H9 (cell line): Measurements from ENCODE around the gene FARP2. TPM values are rescaled to one million over a fixed set of nuclear protein-coding genes. Genes with fewer than 3 reads are reported as not detected.

Experiments
- DNase-seq: peaks from one replicate; pipeline ENCODE4 v3.0.0-alpha.2; 2017
- H2AFZ ChIP-seq: one replicate; pipeline ENCODE4 v1.6.1; 2013; ENCODE audit warnings: mild to moderate bottlenecking, low read length, control low read depth, moderate library complexity
- H2AK5ac ChIP-seq: 2 replicates; pipeline ENCODE4 v1.6.1; 2013; ENCODE audit warnings: low read length, control low read depth, mixed read lengths; ENCODE audit not compliant: insufficient read length
- H2BK120ac ChIP-seq: one replicate; pipeline ENCODE4 v1.6.1; 2013; ENCODE audit warnings: low read depth, mild to moderate bottlenecking, low read length, control low read depth, inconsistent platforms; ENCODE audit not compliant: poor library complexity, severe bottlenecking
- H2BK12ac ChIP-seq: 2 replicates; pipeline ENCODE4 v1.6.1; 2013; ENCODE audit warnings: low read length, control low read depth, mixed read lengths, low read depth; ENCODE audit not compliant: insufficient read length
- H2BK15ac ChIP-seq: 2 replicates; pipeline ENCODE4 v1.6.1; 2013; ENCODE audit warnings: low read depth, low read length, control low read depth
- H2BK20ac ChIP-seq: one replicate; pipeline ENCODE4 v1.6.1; 2013; ENCODE audit warnings: low read depth, mild to moderate bottlenecking, low read length, control low read depth, inconsistent platforms; ENCODE audit not compliant: poor library complexity, severe bottlenecking
- H2BK5ac ChIP-seq: 2 replicates; pipeline ENCODE4 v1.6.1; 2013; ENCODE audit warnings: low read length, control low read depth, mixed read lengths; ENCODE audit not compliant: insufficient read length
- H3K14ac ChIP-seq: 2 replicates; pipeline ENCODE4 v1.6.1; 2013; ENCODE audit warnings: low read length, control low read depth; ENCODE audit not compliant: insufficient read depth
- H3K18ac ChIP-seq: 2 replicates; pipeline ENCODE4 v1.6.1; 2013; ENCODE audit warnings: low read depth, mild to moderate bottlenecking, mixed read lengths, low read length, control low read depth; ENCODE audit not compliant: insufficient read length
- H3K23ac ChIP-seq: 2 replicates; pipeline ENCODE4 v1.6.1; 2013; ENCODE audit warnings: low read length, control low read depth, mixed read lengths, low read depth; ENCODE audit not compliant: insufficient read length
- H3K23me2 ChIP-seq: 2 replicates; pipeline ENCODE4 v1.6.1; 2013; ENCODE audit warnings: low read depth, mild to moderate bottlenecking, mixed read lengths, low read length, control low read depth; ENCODE audit not compliant: insufficient read length, poor library complexity, severe bottlenecking
- H3K27ac ChIP-seq: 2 replicates; pipeline ENCODE4 v1.5.1; 2013; ENCODE audit warnings: low read length, control low read depth, mixed read lengths, low read depth; ENCODE audit not compliant: insufficient read length
- H3K27me3 ChIP-seq: 2 replicates; pipeline ENCODE4 v1.6.1; 2013; ENCODE audit warnings: low read length, control low read depth, inconsistent platforms; ENCODE audit not compliant: insufficient read depth
- H3K4ac ChIP-seq: 2 replicates; pipeline ENCODE4 v1.6.1; 2013; ENCODE audit warnings: low read depth, mild to moderate bottlenecking, control low read depth, inconsistent platforms, low read length, moderate library complexity
- H3K4me1 ChIP-seq: 2 replicates; pipeline ENCODE4 v1.6.1; 2013; ENCODE audit warnings: low read length, control low read depth, inconsistent platforms; ENCODE audit not compliant: insufficient read depth
- H3K4me2 ChIP-seq: 2 replicates; pipeline ENCODE4 v1.6.1; 2013; ENCODE audit warnings: low read length, control low read depth, mixed read lengths; ENCODE audit not compliant: insufficient read length, insufficient read depth
- H3K56ac ChIP-seq: 2 replicates; pipeline ENCODE4 v1.6.1; 2013; ENCODE audit warnings: low read depth, mild to moderate bottlenecking, mixed read lengths, low read length, control low read depth; ENCODE audit not compliant: insufficient read length
- H3K79me1 ChIP-seq: 2 replicates; pipeline ENCODE4 v1.6.1; 2013; ENCODE audit warnings: low read depth, mild to moderate bottlenecking, moderate library complexity, low read length, control low read depth, inconsistent platforms; ENCODE audit not compliant: insufficient read depth, poor library complexity, severe bottlenecking
- H3K79me2 ChIP-seq: 2 replicates; pipeline ENCODE4 v1.6.1; 2013; ENCODE audit warnings: low read length, control low read depth, inconsistent platforms; ENCODE audit not compliant: insufficient read depth
- H3K9ac ChIP-seq: 2 replicates; pipeline ENCODE4 v1.6.1; 2013; ENCODE audit warnings: low read length, control low read depth, mixed read lengths; ENCODE audit not compliant: insufficient read length; ENCODE audit errors: extremely low read depth
- H3K9me3 ChIP-seq: one replicate; pipeline ENCODE4 v1.6.1; 2013; ENCODE audit warnings: low read depth, low read length, inconsistent platforms; ENCODE audit not compliant: control insufficient read depth
- H3T11ph ChIP-seq: one replicate; pipeline ENCODE4 v1.6.1; 2013; ENCODE audit warnings: mild to moderate bottlenecking, low read length, control low read depth, inconsistent platforms
- H4K20me1 ChIP-seq: one replicate; pipeline ENCODE4 v1.6.1; 2013; ENCODE audit not compliant: control insufficient read depth, insufficient read length, insufficient read depth
- H4K5ac ChIP-seq: 2 replicates; pipeline ENCODE4 v1.6.1; 2013; ENCODE audit warnings: low read depth, mild to moderate bottlenecking, mixed read lengths, low read length, control low read depth; ENCODE audit not compliant: insufficient read length
- H4K8ac ChIP-seq: replicated peaks from 2 replicates; pipeline ENCODE4 v1.6.1; 2013; ENCODE audit warnings: low read length, control low read depth, mixed read lengths, low read depth; ENCODE audit not compliant: insufficient read length
- H4K91ac ChIP-seq: 2 replicates; pipeline ENCODE4 v1.6.1; 2013; ENCODE audit warnings: low read depth, mild to moderate bottlenecking, moderate library complexity, mixed read lengths, low read length, control low read depth; ENCODE audit not compliant: insufficient read length
- H3K27ac Mint-ChIP-seq, 3 experiments: 2 replicates in 2 of 3; 3 replicates in 1 of 3; pipeline ENCODE4 v1.8.0; 2020 to 2021; ENCODE audit warnings: mixed read lengths in 3 of 3, mild to moderate bottlenecking in 1 of 3, moderate library complexity in 1 of 3
- H3K27me3 Mint-ChIP-seq: 2 replicates; pipeline ENCODE4 v1.8.0; 2021; ENCODE audit warnings: low read depth, mild to moderate bottlenecking, moderate library complexity, mixed read lengths
- H3K36me3 Mint-ChIP-seq, 3 experiments: 2 replicates in 2 of 3; 3 replicates in 1 of 3; pipeline ENCODE4 v1.8.0; 2020 to 2021; ENCODE audit warnings: low read depth in 3 of 3, mixed read lengths in 3 of 3; ENCODE audit not compliant: insufficient read depth in 1 of 3
- H3K4me1 Mint-ChIP-seq, 2 experiments: 2 replicates each; pipeline ENCODE4 v1.8.0; 2020; ENCODE audit warnings: mixed read lengths in 2 of 2
- H3K4me3 Mint-ChIP-seq, 2 experiments: 2 replicates in 1 of 2; 3 replicates in 1 of 2; pipeline ENCODE4 v1.8.0; 2020 to 2021; ENCODE audit warnings: mild to moderate bottlenecking in 2 of 2, mixed read lengths in 2 of 2, moderate library complexity in 1 of 2
- H3K9me3 Mint-ChIP-seq, 2 experiments: 2 replicates in 1 of 2; 3 replicates in 1 of 2; pipeline ENCODE4 v1.8.0; 2020; ENCODE audit warnings: mild to moderate bottlenecking in 2 of 2, mixed read lengths in 2 of 2, moderate library complexity in 1 of 2
- CTCF ChIP-seq: fragments of 200-600 bp; sonication (generic); conservative IDR thresholded peaks from 3 replicates; pipeline ENCODE4 v1.8.0; 2021; ENCODE audit warnings: antibody characterized with exemption, mild to moderate bottlenecking
- whole genome bisulfite sequencing: extraction: QIAGEN DNeasy Blood & Tissue Kit; methylation state at CpG from one replicate; pipeline ENCODE4 v1.1.7; 2013; ENCODE audit warnings: missing lambda C conversion rate, low lambda C conversion rate, mixed read lengths; ENCODE audit not compliant: insufficient read length; ENCODE audit errors: extremely low coverage; 5-methylcytosine and 5-hydroxymethylcytosine counted together
- total RNA-seq: library from RNA; stranded (reverse); gene quantifications from 2 replicates; pipeline ENCODE4 v1.2.1, GENCODE V29; 2021

The FARP2 gene
- total RNA-seq, 1 experiment from 2014 or later, result 33.9 TPM

DNA sequence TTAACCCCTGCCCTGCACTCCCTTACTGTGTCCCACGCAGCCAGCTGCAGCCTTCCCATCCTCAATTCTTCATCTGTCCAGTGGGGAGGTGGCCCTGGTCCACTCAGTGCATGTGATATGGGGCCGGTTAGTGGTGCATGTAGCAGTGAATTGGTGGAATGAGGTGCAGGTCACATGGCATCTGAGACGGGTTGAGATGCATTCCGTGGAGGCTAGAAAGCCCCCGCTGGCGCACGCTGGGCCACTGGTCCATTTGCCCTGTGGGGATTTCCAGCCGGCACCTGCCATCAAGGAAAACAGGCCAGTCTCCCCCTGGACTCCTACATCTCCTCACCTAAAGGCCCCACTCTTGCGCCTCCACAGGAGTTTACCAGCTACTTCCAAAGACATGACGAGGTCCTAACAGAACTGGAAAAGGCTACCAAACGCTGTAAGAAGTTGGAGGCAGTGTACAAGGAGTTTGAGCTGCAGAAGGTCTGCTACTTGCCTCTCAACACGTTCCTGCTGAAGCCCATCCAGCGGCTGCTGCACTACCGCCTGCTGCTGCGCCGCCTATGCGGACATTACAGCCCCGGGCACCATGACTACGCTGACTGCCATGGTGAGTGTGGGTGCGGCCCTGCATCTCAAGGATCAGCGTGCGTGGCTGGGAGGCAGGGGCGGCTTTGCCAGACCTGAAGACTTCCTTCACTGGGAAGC lies 111.8 kb downstream of the FARP2 start:
- Histone ChIP-seq H3K4ac (no peak overlapping the region), H4K20me1 (no peaks in the 10 kb centered on the region), H2AFZ (no peak overlapping the region), H3K14ac (no peak overlapping the region; the same call in 1 of the 2 replicates), H3K56ac (no peak overlapping the region), H4K5ac (no peak overlapping the region), H2BK20ac (no peak overlapping the region), H3K27ac (no peak overlapping the region), H3K9ac (no peak overlapping the region), H3K4me1 (no peaks in the 10 kb centered on the region), H3K9me3 (no peaks in the 10 kb centered on the region), H3K23ac (no peak overlapping the region), H3K23me2 (no peaks in the 10 kb centered on the region), H3T11ph (no peak overlapping the region), H4K8ac (no peak overlapping the region), H2BK120ac (no peak overlapping the region), H3K79me2 (no peaks in the 10 kb centered on the region), H3K4me2 (no peak overlapping the region), H3K79me1 (no peaks in the 10 kb centered on the region), H3K18ac (no peak overlapping the region), H4K91ac (no peak overlapping the region), H2BK15ac (no peak overlapping the region), H3K27me3 (no peaks in the 10 kb centered on the region), H2BK12ac (no peak overlapping the region), H2AK5ac (no peak overlapping the region), H2BK5ac (no peak overlapping the region)
- DNase-seq, result no peak
- Mint-ChIP-seq H3K9me3 (peaks cover 11 to 12% of the 10 kb centered on the region in 2 experiments; a peak in 2 of 5 replicates), H3K27ac (no peak overlapping the region), H3K36me3 (peaks cover 0 to 4% (median 0%) of the 10 kb centered on the region in 3 experiments; a peak in 3 of 7 replicates), H3K27me3 (peaks cover 22% of the 10 kb centered on the region), H3K4me1 (peaks cover 3% of the 10 kb centered on the region in 2 experiments; a peak in 1 of 4 replicates), H3K4me3 (no peak overlapping the region)
- TF ChIP-seq CTCF, result no peak
- no CpG with 5 or more reads among the region's 23 CpGs for WGBS
